ENCODE data around the gene RAB6A. TPM values are rescaled to one million over a fixed set of nuclear protein-coding genes. Genes with fewer than 3 reads are reported as not detected.
A peak's percentile ranks its signal among the peaks of the same experiment; 100 is the strongest.

The RAB6A gene
- total RNA-seq, 1 donor: 145 TPM

GRCh38 chr11:73629907-73630306 lies 131.0 kb downstream of the RAB6A start:
- H3K27me3 ChIP-seq (ENCODE audit: insufficient read depth, low read length): no peaks in the 10 kb centered on the region
- no peak for DNase-seq (ENCODE audit: insufficient read length, low spot score, missing footprints)
- H3K36me3 ChIP-seq (ENCODE audit: insufficient read depth, low read length): no peaks in the 10 kb centered on the region
- H3K4me3 ChIP-seq (ENCODE audit: insufficient read depth, low read length): no peak overlapping the region
- H3K9me3 ChIP-seq (ENCODE audit: low read depth, low read length): no peaks in the 10 kb centered on the region
- no peak overlapping the region for H3K4me2 ChIP-seq (ENCODE audit: insufficient read depth, low read length)
- no peak for TF ChIP-seq CTCF (IDR thresholded peaks at IDR 0.05; ENCODE audit: extremely low read depth, low read depth, low read length)
- no peaks in the 10 kb centered on the region for H3K79me2 ChIP-seq (ENCODE audit: insufficient read depth, low read length)
- no peak overlapping the region for H3K27ac ChIP-seq (ENCODE audit: low read depth, low read length)
- no peaks in the 10 kb centered on the region for H3K4me1 ChIP-seq (ENCODE audit: insufficient read depth, low read length)
- H4K20me1 ChIP-seq (ENCODE audit: insufficient read depth, low read length): no peaks in the 10 kb centered on the region
- H2AFZ ChIP-seq (ENCODE audit: low read length): no peak overlapping the region

GRCh38 chr11:73625696-73626318 lies 135.1 kb downstream of the RAB6A start:
- no peaks in the 10 kb centered on the region for H4K20me1 ChIP-seq (ENCODE audit: insufficient read depth, low read length)

More at GRCh38 chr11:73625696-73626318, 135.1 kb downstream of the RAB6A start:
- H3K4me2 ChIP-seq (ENCODE audit: insufficient read depth, low read length): peak overlapping the region; percentile 82
- peaks cover 2% of the 10 kb centered on the region for H3K27me3 ChIP-seq (ENCODE audit: insufficient read depth, low read length)
- H2AFZ ChIP-seq (ENCODE audit: low read length): peak overlapping the region; percentile 88
- peak overlapping the region; percentile 60 for H3K4me3 ChIP-seq (ENCODE audit: insufficient read depth, low read length)
- H3K4me1 ChIP-seq (ENCODE audit: insufficient read depth, low read length): no peaks in the 10 kb centered on the region
- no peaks in the 10 kb centered on the region for H3K79me2 ChIP-seq (ENCODE audit: insufficient read depth, low read length)
- H3K27ac ChIP-seq (ENCODE audit: low read depth, low read length): no peak overlapping the region
- peak; percentile 94 for DNase-seq (ENCODE audit: insufficient read length, low spot score, missing footprints)
- no peaks in the 10 kb centered on the region for H3K36me3 ChIP-seq (ENCODE audit: insufficient read depth, low read length)
- TF ChIP-seq CTCF (IDR thresholded peaks at IDR 0.05; ENCODE audit: extremely low read depth, low read depth, low read length): peak; percentile 88
- no peaks in the 10 kb centered on the region for H3K9me3 ChIP-seq (ENCODE audit: low read depth, low read length)

Other genes starting within 250 kb of the RAB6A start
- gene FAM168A, start 163.0 kb downstream of the RAB6A start, total RNA-seq: 28.2 and 30.9 TPM in 2 replicates
- 0.36 and 1.8 TPM in 2 replicates for gene PLEKHB1, start 114.5 kb downstream of the RAB6A start, total RNA-seq
- 14.5 and 19.7 TPM in 2 replicates for gene MRPL48, start 26.8 kb upstream of the RAB6A start, total RNA-seq
- gene COA4, start 115.8 kb upstream of the RAB6A start, total RNA-seq: 42.7 and 45.2 TPM in 2 replicates
- 5.4 and 9.1 TPM in 2 replicates for gene PAAF1, start 115.9 kb upstream of the RAB6A start, total RNA-seq
- not detected in 2 replicates for gene DNAJB13, start 190.0 kb upstream of the RAB6A start, total RNA-seq
- gene UCP2, start 221.8 kb upstream of the RAB6A start, total RNA-seq: under 0.01 and 0.59 TPM in 2 replicates
- under 0.01 and 0.59 TPM in 2 replicates for gene UCP3, start 248.0 kb upstream of the RAB6A start, total RNA-seq